Pericardium fibroblast (primary cell): ENCODE data around the gene KNL1. TPM values are rescaled to one million over a fixed set of nuclear protein-coding genes. Genes with fewer than 3 reads are reported as not detected.

Experiments used
- total RNA-seq: library from RNA; depleted of rRNA; stranded (reverse); fragments of >200 nt; gene quantifications from 2 replicates; pipeline ENCODE4 v1.2.3, GENCODE V29; 2015

The KNL1 gene
- total RNA-seq, result 1.5 and 2.3 TPM in 2 replicates

GRCh38 chr15:40593588-40594428, at the start of gene KNL1:
Gene KNL1, plus strand, starts transcription at chr15:40594249. Its CDS starts 8,683 bp downstream, at chr15:40602932.

GRCh38 chr15:40564591-40565332, 29.3 kb upstream of the KNL1 start, which contains the start of gene CCDC32:
Gene CCDC32, minus strand, starts transcription at chr15:40565042. Its CDS starts 2,027 bp downstream, at chr15:40563015.

GRCh38 chr15:40569129-40569953, 24.7 kb upstream of the KNL1 start, which contains the start of gene RPUSD2:
Gene RPUSD2, plus strand, starts transcription at chr15:40569299. Its CDS starts 39 bp downstream, at chr15:40569338.

DNA sequence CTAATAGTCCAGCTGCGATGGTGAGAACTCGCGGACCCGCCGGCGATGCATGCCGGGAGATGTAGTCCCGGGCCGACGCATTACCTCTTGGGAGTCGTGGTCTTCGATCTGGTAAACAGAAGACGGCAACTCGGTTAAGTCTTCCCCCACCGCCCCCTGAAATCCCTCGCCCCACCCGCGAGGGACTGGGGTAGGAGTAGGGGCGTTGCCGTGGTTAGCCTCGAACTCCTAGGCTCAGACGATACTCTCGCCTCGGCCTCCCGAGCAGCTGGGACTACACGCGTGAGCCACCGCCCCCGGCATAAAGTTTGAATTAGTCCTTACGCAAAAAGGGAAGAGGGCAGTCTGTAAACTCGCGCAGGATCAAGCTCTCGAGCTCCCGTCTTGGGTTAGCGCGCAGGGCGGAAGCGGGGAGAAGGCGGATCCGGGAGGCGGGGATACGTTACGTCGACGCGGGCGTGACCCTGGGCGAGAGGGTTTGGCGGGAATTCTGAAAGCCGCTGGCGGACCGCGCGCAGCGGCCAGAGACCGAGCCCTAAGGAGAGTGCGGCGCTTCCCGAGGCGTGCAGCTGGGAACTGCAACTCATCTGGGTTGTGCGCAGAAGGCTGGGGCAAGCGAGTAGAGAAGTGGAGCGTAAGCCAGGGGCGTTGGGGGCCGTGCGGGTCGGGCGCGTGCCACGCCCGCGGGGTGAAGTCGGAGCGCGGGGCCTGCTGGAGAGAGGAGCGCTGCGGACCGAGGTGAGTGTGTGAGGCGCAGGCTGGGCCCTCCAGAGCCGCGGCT, 100.8 kb downstream of the KNL1 start, which contains the start of gene RAD51:
RAD51 (plus strand) TSS at position 487 of the 781 bp plus-strand sequence. CDS start 3,585 bp downstream, outside the sequence.

Other genes starting within 250 kb of the KNL1 start
- not detected in 2 replicates for gene PHGR1, start 243.2 kb upstream of the KNL1 start, total RNA-seq
- 0.09 and 0.23 TPM in 2 replicates for gene DISP2, start 236.0 kb upstream of the KNL1 start, total RNA-seq
- 11.6 and 15.2 TPM in 2 replicates for gene KNSTRN, start 211.5 kb upstream of the KNL1 start, total RNA-seq
- 32.2 and 36.8 TPM in 2 replicates for gene IVD, start 188.5 kb upstream of the KNL1 start, total RNA-seq
- 10.7 and 13.9 TPM in 2 replicates for gene BAHD1, start 153.3 kb upstream of the KNL1 start, total RNA-seq
- 20.5 and 29.2 TPM in 2 replicates for gene CHST14, start 123.3 kb upstream of the KNL1 start, total RNA-seq
- 15.7 and 17.2 TPM in 2 replicates for gene CCDC32, start 29.2 kb upstream of the KNL1 start, total RNA-seq
- gene RPUSD2, start 24.9 kb upstream of the KNL1 start, total RNA-seq, result 6.1 and 8.5 TPM in 2 replicates
- 1.2 and 5.6 TPM in 2 replicates for gene RAD51, start 100.9 kb downstream of the KNL1 start, total RNA-seq
- gene RMDN3, start 161.0 kb downstream of the KNL1 start, total RNA-seq, result 21.8 and 28.2 TPM in 2 replicates
- 26.3 and 32.4 TPM in 2 replicates for gene GCHFR, start 169.8 kb downstream of the KNL1 start, total RNA-seq
- 0.34 TPM in 1 of 2 replicates, not detected in the other for gene C15orf62, start 175.7 kb downstream of the KNL1 start, total RNA-seq
- gene ZFYVE19, start 212.8 kb downstream of the KNL1 start, total RNA-seq, result 16.0 and 25.7 TPM in 2 replicates
- gene DNAJC17, start 213.2 kb downstream of the KNL1 start, total RNA-seq, result 18.1 and 24.5 TPM in 2 replicates
- gene PPP1R14D, start 234.5 kb downstream of the KNL1 start, total RNA-seq, result not detected in 2 replicates
- gene SPINT1, start 249.8 kb downstream of the KNL1 start, total RNA-seq, result 0.09 and 0.58 TPM in 2 replicates